PC-9 (cell line): ENCODE results near the gene TMEM38A. TPM values are rescaled to one million over a fixed set of nuclear protein-coding genes. Genes with fewer than 3 reads are reported as not detected.

Source experiments
- BruUV-seq: library from RNA; stranded (reverse); fragments of 400-500 nt; replicated peaks from 2 replicates; lab custom pipeline; 2021; lab: Mats Ljungman, UMichigan
- CTCF ChIA-PET: fragments of 300-600 bp; sonication (Branson Sonifier 250); formaldehyde crosslinking; loops from one replicate; lab custom pipeline; 2022; ENCODE audit warnings: antibody characterized with exemption; lab: Charles Lee
- POLR2A ChIA-PET: fragments of 300-600 bp; sonication (Branson Sonifier 250); formaldehyde crosslinking; loops from one replicate; lab custom pipeline; 2022; ENCODE audit warnings: antibody characterized with exemption; ENCODE audit not compliant: unreplicated experiment; lab: Charles Lee
- DNase-seq, 2 experiments: peaks; one replicate each; pipeline versions ENCODE4 v3.0.0 to v3.0.0-alpha.2; 2015 to 2022; ENCODE audit warnings: mixed read lengths in 1 of 2
- H2AFZ ChIP-seq: fragments of 200-600 bp; sonication (generic); 2 replicates; pipeline ENCODE4 v1.8.1; 2017; ENCODE audit warnings: antibody characterized with exemption
- H3F3A ChIP-seq: fragments of 200-600 bp; sonication (generic); 2 replicates; pipeline ENCODE4 v1.8.1; 2017; ENCODE audit warnings: antibody characterized with exemption, mild to moderate bottlenecking, low read depth; ENCODE audit not compliant: insufficient read depth
- H3K27ac ChIP-seq: fragments of 200-600 bp; sonication (generic); 2 replicates; pipeline ENCODE4 v1.6.1; 2016; ENCODE audit warnings: mixed run types
- H3K27me3 ChIP-seq: fragments of 200-600 bp; sonication (generic); 2 replicates; pipeline ENCODE4 v1.6.1; 2016; ENCODE audit warnings: low read depth, mixed run types; ENCODE audit not compliant: insufficient read depth
- H3K36me3 ChIP-seq: fragments of 200-600 bp; sonication (generic); 2 replicates; pipeline ENCODE4 v1.6.1; 2016; ENCODE audit warnings: low read depth, mixed run types
- H3K4me1 ChIP-seq: fragments of 200-600 bp; sonication (generic); replicated peaks from 2 replicates; pipeline ENCODE4 v1.6.1; 2016; ENCODE audit warnings: mixed run types; ENCODE audit not compliant: insufficient read depth
- H3K4me2 ChIP-seq: fragments of 200-600 bp; sonication (generic); 2 replicates; pipeline ENCODE4 v1.6.1; 2017; ENCODE audit warnings: mixed run types
- H3K4me3 ChIP-seq: fragments of 200-600 bp; sonication (generic); 2 replicates; pipeline ENCODE4 v1.6.1; 2016; ENCODE audit warnings: mixed run types
- H3K79me2 ChIP-seq: fragments of 200-600 bp; sonication (generic); 2 replicates; pipeline ENCODE4 v1.6.1; 2017; ENCODE audit warnings: low read depth, mixed run types
- H3K9me2 ChIP-seq: fragments of 200-600 bp; sonication (generic); 2 replicates; pipeline ENCODE4 v1.8.1; 2017; ENCODE audit warnings: mild to moderate bottlenecking; ENCODE audit not compliant: insufficient read depth
- H3K9me3 ChIP-seq: fragments of 200-600 bp; sonication (generic); 2 replicates; pipeline ENCODE4 v1.8.1; 2016; ENCODE audit warnings: low read depth; ENCODE audit not compliant: insufficient read depth
- H4K20me1 ChIP-seq: fragments of 200-600 bp; sonication (generic); 2 replicates; pipeline ENCODE4 v1.8.1; 2017; ENCODE audit not compliant: insufficient read depth
- EZH2 ChIP-seq: fragments of 200-600 bp; sonication (generic); IDR thresholded peaks from 2 replicates; pipeline ENCODE4 v1.8.0; 2017; ENCODE audit warnings: antibody characterized with exemption, low read depth
- intact Hi-C: fragments of 100-400 bp; cut with micrococcal nuclease; formaldehyde crosslinking; loops from one replicate; pipeline ENCODE4 v1.10.0; 2022; ENCODE audit not compliant: unreplicated experiment
- total RNA-seq: library from RNA; stranded (reverse); gene quantifications from 2 replicates; pipeline ENCODE4 v1.2.3, GENCODE V29; 2021
- TF ChIP-seq, protein P1 (sequence below): fragments of 200-600 bp; sonication (generic); conservative IDR thresholded peaks from 2 replicates; pipeline ENCODE4 v1.6.1; 2017; ENCODE audit warnings: mixed run types, antibody characterized with exemption, mild to moderate bottlenecking, moderate library complexity

Gene TMEM38A
- total RNA-seq, 1 experiment from 2014 or later: 16.0 TPM

DNA sequence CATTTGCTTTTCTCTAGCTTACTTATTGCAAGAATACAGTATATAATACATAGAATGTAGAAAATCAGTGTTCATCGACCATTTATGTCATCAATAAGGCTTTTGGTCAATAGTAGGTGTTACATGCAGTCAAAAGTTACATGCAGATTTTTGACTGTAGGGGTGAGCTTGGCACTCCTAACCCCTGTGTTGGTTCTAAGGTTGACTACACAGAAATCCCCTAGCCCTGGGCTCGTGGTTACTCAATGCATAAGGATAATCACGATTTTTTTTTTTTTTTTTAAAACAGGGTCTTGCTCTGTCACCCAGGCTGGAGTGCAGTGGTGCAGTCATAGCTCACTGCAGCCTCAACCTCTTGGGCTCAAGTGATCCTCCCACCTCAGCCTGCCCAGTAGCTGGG lies 54.7 kb downstream of the TMEM38A start:
- Histone ChIP-seq H3K27ac (no peak overlapping the region), H3K4me2 (no peak overlapping the region), H3K9me3 (no peaks in the 10 kb centered on the region), H3K79me2 (no peaks in the 10 kb centered on the region), H3K4me1 (peaks cover 31% of the 10 kb centered on the region), H4K20me1 (no peaks in the 10 kb centered on the region), H3K27me3 (no peaks in the 10 kb centered on the region), H3F3A (peaks cover 44% of the 10 kb centered on the region), H3K4me3 (no peak overlapping the region), H3K36me3 (no peaks in the 10 kb centered on the region), H2AFZ (no peak overlapping the region), H3K9me2 (no peaks in the 10 kb centered on the region)
- ChIA-PET CTCF (interaction anchor here (0.6 kb wide), 1 partner anchor 21 kb away, joined by 4 read pairs; no protein-coding TSS in a partner anchor), POLR2A (interaction anchor here (0.7 kb wide), 1 partner anchor 54 kb away, joined by 3 read pairs; the partner anchor contains the start of gene TMEM38A)
- TF ChIP-seq, protein P1, sequence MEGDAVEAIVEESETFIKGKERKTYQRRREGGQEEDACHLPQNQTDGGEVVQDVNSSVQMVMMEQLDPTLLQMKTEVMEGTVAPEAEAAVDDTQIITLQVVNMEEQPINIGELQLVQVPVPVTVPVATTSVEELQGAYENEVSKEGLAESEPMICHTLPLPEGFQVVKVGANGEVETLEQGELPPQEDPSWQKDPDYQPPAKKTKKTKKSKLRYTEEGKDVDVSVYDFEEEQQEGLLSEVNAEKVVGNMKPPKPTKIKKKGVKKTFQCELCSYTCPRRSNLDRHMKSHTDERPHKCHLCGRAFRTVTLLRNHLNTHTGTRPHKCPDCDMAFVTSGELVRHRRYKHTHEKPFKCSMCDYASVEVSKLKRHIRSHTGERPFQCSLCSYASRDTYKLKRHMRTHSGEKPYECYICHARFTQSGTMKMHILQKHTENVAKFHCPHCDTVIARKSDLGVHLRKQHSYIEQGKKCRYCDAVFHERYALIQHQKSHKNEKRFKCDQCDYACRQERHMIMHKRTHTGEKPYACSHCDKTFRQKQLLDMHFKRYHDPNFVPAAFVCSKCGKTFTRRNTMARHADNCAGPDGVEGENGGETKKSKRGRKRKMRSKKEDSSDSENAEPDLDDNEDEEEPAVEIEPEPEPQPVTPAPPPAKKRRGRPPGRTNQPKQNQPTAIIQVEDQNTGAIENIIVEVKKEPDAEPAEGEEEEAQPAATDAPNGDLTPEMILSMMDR: no peak
- no peak for TF ChIP-seq EZH2
- BruUV-seq: no TSS peak
- intact Hi-C loops: loop anchor here (2.0 to 10.0 kb wide), 3 partner anchors 55 to 589 kb away; partner anchors contain the start of genes ABHD8, DDA1, MRPL34 and SIN3B
- DNase-seq: no peak

DNA sequence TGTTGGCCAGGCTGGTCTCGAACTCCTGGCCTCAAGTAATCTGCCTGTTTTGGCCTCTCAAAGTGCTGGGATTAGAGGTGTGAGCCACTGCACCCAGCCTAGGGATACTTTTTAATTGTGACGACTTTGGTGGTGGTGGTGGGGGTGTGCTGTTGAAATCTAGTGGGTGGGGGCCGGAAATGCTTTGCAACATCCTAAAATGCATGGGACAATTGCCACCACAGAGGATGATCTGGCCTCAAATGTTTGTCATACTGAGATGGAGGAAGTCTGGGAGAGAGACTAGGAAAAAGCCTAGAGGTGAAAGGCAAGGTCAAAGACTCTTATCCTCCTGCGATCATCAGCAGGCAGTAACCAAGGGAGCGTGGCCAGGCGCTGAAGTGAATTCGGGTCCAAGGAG lies 60.1 kb downstream of the TMEM38A start:
- Histone ChIP-seq H3K9me3 (peaks cover 7% of the 10 kb centered on the region; the same call in 1 of the 2 replicates), H2AFZ (no peak overlapping the region), H3K4me2 (peak overlapping the region; percentile 32; the same call in 1 of the 2 replicates), H3K4me3 (no peak overlapping the region), H3K36me3 (no peaks in the 10 kb centered on the region), H3K27me3 (no peaks in the 10 kb centered on the region), H3K79me2 (0 out of 2 replicates have a peak, but pooled peaks cover 4% of the 10 kb centered on the region), H4K20me1 (no peaks in the 10 kb centered on the region), H3K9me2 (no peaks in the 10 kb centered on the region), H3K27ac (peak overlapping the region; percentile 99; the same call in 1 of the 2 replicates), H3F3A (peaks cover 46% of the 10 kb centered on the region), H3K4me1 (peaks cover 37% of the 10 kb centered on the region)
- intact Hi-C loops: no loop called here
- TF ChIP-seq EZH2: no peak
- TF ChIP-seq, protein P1: no peak
- ChIA-PET CTCF (no interaction called here), POLR2A (no interaction called here)
- no peak for DNase-seq
- BruUV-seq: no TSS peak

DNA sequence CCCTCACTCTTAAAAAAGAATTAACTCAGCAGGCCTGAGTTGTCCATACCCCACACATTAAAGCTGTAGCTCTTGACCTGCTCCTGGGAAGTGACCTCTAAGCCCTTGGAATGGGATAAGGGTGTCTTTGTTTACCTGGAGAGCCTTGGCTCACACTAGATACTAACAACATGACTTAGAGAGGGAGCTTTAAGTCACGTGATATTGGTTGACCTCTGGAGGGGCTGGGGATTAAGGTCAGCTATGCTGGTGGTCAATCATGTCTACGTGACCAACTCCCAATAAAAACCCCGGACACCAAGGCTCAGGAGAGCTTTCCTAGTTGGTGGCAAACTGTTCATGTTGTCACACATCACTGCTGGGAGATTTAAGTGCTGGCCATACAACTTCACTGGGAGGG lies 61.7 kb downstream of the TMEM38A start:
- BruUV-seq: no TSS peak
- Histone ChIP-seq H3F3A (peaks cover 37% of the 10 kb centered on the region), H3K9me3 (peaks cover 7% of the 10 kb centered on the region; the same call in 1 of the 2 replicates), H3K79me2 (0 out of 2 replicates have a peak, but pooled peaks cover 4% of the 10 kb centered on the region), H2AFZ (no peak overlapping the region), H3K4me3 (no peak overlapping the region), H3K27me3 (no peaks in the 10 kb centered on the region), H4K20me1 (no peaks in the 10 kb centered on the region), H3K4me2 (no peak overlapping the region), H3K9me2 (no peaks in the 10 kb centered on the region), H3K4me1 (peaks cover 33% of the 10 kb centered on the region), H3K36me3 (no peaks in the 10 kb centered on the region), H3K27ac (no peak overlapping the region)
- CTCF ChIA-PET: interaction anchor here (0.6 kb wide), 1 partner anchor 24 kb away, joined by 5 read pairs; no protein-coding TSS in a partner anchor
- no peak for DNase-seq
- TF ChIP-seq EZH2: no peak
- TF ChIP-seq, protein P1: no peak
- intact Hi-C loops: no loop called here
- POLR2A ChIA-PET: no interaction called here
